ENCODE data around the gene TUBG1. TPM values are rescaled to one million over a fixed set of nuclear protein-coding genes. Genes with fewer than 3 reads are reported as not detected.

The TUBG1 gene
- total and polyA plus RNA-seq, 9 of the 15 experiments (the other 6 are each of a cell fraction or from before 2014, with no cell fraction given) = 33.1 to 147 (median 66.0) TPM

DNA sequence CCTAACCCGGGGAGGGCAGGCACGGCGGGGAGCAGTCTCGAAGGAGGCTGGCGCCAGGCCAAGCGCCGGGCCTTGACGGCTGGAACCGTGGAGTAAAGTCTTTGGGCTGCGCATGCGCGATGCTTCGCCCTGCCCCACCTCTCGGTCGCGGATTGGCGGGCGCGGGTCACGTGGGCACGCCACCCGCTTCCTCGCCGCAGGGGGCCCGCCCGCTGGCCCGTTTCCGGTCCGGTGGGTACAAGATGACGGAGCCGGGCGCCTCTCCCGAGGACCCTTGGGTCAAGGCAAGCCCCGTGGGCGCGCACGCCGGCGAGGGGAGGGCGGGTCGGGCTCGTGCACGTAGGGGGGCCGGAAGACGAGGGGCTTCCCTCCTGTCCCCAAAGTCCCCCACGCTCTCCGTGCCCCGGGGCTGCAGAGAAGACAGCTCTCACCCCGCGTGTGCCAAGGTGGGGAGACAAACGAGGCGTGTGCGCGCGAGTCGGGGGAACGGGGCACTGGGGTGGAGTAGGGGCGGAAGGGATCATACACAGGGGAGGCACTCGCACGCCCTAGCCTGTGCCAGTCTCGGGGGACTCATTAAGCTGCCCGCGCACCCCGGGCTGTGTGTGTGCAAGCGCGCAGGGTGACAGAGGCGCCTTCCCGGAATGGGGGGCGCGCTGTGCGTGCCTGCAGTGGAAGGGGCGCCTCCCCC, 42.5 kb upstream of the TUBG1 start, which contains the start of gene MLX (continued):
- TF ChIP-seq, protein P1, sequence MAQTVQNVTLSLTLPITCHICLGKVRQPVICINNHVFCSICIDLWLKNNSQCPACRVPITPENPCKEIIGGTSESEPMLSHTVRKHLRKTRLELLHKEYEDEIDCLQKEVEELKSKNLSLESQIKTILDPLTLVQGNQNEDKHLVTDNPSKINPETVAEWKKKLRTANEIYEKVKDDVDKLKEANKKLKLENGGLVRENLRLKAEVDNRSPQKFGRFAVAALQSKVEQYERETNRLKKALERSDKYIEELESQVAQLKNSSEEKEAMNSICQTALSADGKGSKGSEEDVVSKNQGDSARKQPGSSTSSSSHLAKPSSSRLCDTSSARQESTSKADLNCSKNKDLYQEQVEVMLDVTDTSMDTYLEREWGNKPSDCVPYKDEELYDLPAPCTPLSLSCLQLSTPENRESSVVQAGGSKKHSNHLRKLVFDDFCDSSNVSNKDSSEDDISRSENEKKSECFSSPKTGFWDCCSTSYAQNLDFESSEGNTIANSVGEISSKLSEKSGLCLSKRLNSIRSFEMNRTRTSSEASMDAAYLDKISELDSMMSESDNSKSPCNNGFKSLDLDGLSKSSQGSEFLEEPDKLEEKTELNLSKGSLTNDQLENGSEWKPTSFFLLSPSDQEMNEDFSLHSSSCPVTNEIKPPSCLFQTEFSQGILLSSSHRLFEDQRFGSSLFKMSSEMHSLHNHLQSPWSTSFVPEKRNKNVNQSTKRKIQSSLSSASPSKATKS (CRISPR knock-in tag; IDR thresholded peaks at IDR 0.05) = no peak
- no peak for TF ChIP-seq FOXA1 (IDR thresholded peaks at IDR 0.05; ENCODE audit: borderline replicate concordance)
- TF ChIP-seq ZNF445 (CRISPR knock-in tag; IDR thresholded peaks at IDR 0.05; ENCODE audit: low read depth) = no peak
- no peak for TF ChIP-seq PPARD (CRISPR knock-in tag; IDR thresholded peaks at IDR 0.05)
- peak in 1 of 2 experiments; percentile 56; a peak in 1 of 4 replicates for TF ChIP-seq HDAC1 (IDR thresholded peaks at IDR 0.05)
- no peak for TF ChIP-seq IRF9 (tag; IDR thresholded peaks at IDR 0.05)
- TF ChIP-seq SAFB (IDR thresholded peaks at IDR 0.05; ENCODE audit: borderline replicate concordance, low read depth, low read length) = no peak
- 0 out of 4 replicates have a peak, but pooled peaks of 1 of the 2 experiments have one; percentile 44 for TF ChIP-seq MAZ (CRISPR knock-in tag; conservative IDR thresholded peaks at IDR 0.05 in 1 of 2, IDR thresholded peaks at IDR 0.05 in 1 of 2)
- peak in 1 of 3 experiments; percentile 80; a peak in 2 of 6 replicates for TF ChIP-seq ZBTB11 (CRISPR knock-in tag; IDR thresholded peaks at IDR 0.05)
- TF ChIP-seq TAF1 (IDR thresholded peaks at IDR 0.05; ENCODE audit: control insufficient read depth, extremely low read depth, insufficient read depth, low read length, severe bottlenecking) = peak; percentile 70
- peak; percentile 76 for TF ChIP-seq SMAD1 (IDR thresholded peaks at IDR 0.05; ENCODE audit: low read depth, low read length, partially characterized antibody)
- TF ChIP-seq ADNP (tag; IDR thresholded peaks at IDR 0.05) = no peak
- TF ChIP-seq NFIX (CRISPR knock-in tag; IDR thresholded peaks at IDR 0.05; ENCODE audit: low read depth) = peak; percentile 60
- TF ChIP-seq TAL1 (IDR thresholded peaks at IDR 0.05) = no peak
- no peak for TF ChIP-seq GTF2A2 (tag; IDR thresholded peaks at IDR 0.05)
- no peak for TF ChIP-seq ZNF174 (CRISPR knock-in tag; IDR thresholded peaks at IDR 0.05)
- TF ChIP-seq, protein P2, sequence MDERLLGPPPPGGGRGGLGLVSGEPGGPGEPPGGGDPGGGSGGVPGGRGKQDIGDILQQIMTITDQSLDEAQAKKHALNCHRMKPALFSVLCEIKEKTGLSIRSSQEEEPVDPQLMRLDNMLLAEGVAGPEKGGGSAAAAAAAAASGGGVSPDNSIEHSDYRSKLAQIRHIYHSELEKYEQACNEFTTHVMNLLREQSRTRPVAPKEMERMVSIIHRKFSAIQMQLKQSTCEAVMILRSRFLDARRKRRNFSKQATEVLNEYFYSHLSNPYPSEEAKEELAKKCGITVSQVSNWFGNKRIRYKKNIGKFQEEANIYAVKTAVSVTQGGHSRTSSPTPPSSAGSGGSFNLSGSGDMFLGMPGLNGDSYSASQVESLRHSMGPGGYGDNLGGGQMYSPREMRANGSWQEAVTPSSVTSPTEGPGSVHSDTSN (CRISPR knock-in tag; IDR thresholded peaks at IDR 0.05; ENCODE audit: low read depth) = no peak
- TF ChIP-seq, protein P2 (tag; conservative IDR thresholded peaks at IDR 0.05; ENCODE audit: low read depth) = no peak
